Left lung (tissue), 10 donors: ENCODE data around the gene AFP. TPM values are rescaled to one million over a fixed set of nuclear protein-coding genes. Genes with fewer than 3 reads are reported as not detected.

Source experiments
- ATAC-seq: fragments of 200-7000 bp; cut with Tn5 transposase; one replicate; pipeline ENCODE4 v1.9.1; 2020; ENCODE audit warnings: moderate library complexity
- DNase-seq, 4 donors: peaks; one replicate each; pipeline ENCODE4 v3.0.0-alpha.2; 2013 to 2020
- H3K27ac ChIP-seq, 2 donors: fragments of 200-600 bp; sonication (generic) in 1 of 2; one replicate each; pipeline versions ENCODE4 v1.5.0 to v1.8.0; 2020 to 2021
- H3K27me3 ChIP-seq, 2 donors: fragments of 200-600 bp; sonication (generic) in 1 of 2; one replicate each; pipeline versions ENCODE4 v1.5.0 to v1.8.0; 2020 to 2021
- H3K36me3 ChIP-seq, 2 donors: fragments of 200-600 bp; sonication (generic) in 1 of 2; one replicate each; pipeline versions ENCODE4 v1.5.0 to v1.8.0; 2020 to 2021
- H3K4me1 ChIP-seq, 2 donors: fragments of 200-600 bp; one replicate each; pipeline ENCODE4 v1.8.0; 2021
- H3K4me3 ChIP-seq, 2 donors: fragments of 200-600 bp; sonication (generic) in 1 of 2; one replicate each; pipeline versions ENCODE4 v1.5.0 to v1.8.0; 2020 to 2021; ENCODE audit warnings: mild to moderate bottlenecking in 1 of 2
- H3K9me3 ChIP-seq, 2 donors: fragments of 200-600 bp; sonication (generic) in 1 of 2; one replicate each; pipeline versions ENCODE4 v1.5.0 to v1.8.0; 2020 to 2021
- CTCF ChIP-seq, 2 donors: fragments of 200-600 bp; sonication (generic) in 1 of 2; IDR thresholded peaks; one replicate each; pipeline versions ENCODE4 v1.5.0 to v1.8.0; 2021; ENCODE audit warnings: antibody characterized with exemption in 2 of 2
- intact Hi-C, 2 donors: fragments of 100-400 bp; cut with DNase I; formaldehyde crosslinking; loops; one replicate each; pipeline versions ENCODE4 v1.11.2 to v1.14.2; 2022
- polyA plus RNA-seq, 6 donors: library from polyadenylated mRNA; unstranded; fragments of 120-200 nt; gene quantifications; one replicate each; pipeline ENCODE4 v1.2.1, GENCODE V29; 2013; ENCODE audit not compliant: insufficient read length in 6 of 6
- total RNA-seq, 2 donors: library from RNA; stranded (reverse); fragmentation: NEBNext Ultra II Directional; extraction: Animal tissue kit (Norgen Biotek cat#: 25700); gene quantifications; one replicate each; pipeline ENCODE4 v1.2.1, GENCODE V29; 2021
- donor health status: DM: no; HTN: yes; CAD: no.
- donor health status: DM: no; HTN: no; CAD: no.

AFP gene
- total and polyA plus RNA-seq, 8 donors, result 0.73 to 25.5 (median 2.5) TPM; not detected in 1

DNA sequence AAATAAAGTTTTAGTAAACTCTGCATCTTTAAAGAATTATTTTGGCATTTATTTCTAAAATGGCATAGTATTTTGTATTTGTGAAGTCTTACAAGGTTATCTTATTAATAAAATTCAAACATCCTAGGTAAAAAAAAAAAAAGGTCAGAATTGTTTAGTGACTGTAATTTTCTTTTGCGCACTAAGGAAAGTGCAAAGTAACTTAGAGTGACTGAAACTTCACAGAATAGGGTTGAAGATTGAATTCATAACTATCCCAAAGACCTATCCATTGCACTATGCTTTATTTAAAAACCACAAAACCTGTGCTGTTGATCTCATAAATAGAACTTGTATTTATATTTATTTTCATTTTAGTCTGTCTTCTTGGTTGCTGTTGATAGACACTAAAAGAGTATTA lies 31.6 kb upstream of the AFP start:
- no peak overlapping the region for H3K4me3 ChIP-seq
- H3K27me3 ChIP-seq, result no peaks in the 10 kb centered on the region
- no peak overlapping the region for H3K27ac ChIP-seq
- DNase-seq (no peak), ATAC-seq (no peak)
- no peaks in the 10 kb centered on the region for H3K9me3 ChIP-seq
- TF ChIP-seq CTCF (IDR thresholded peaks at IDR 0.05), result no peak
- H3K4me1 ChIP-seq, result no peaks in the 10 kb centered on the region
- intact Hi-C loops, result no loop called here
- H3K36me3 ChIP-seq, result no peaks in the 10 kb centered on the region

DNA sequence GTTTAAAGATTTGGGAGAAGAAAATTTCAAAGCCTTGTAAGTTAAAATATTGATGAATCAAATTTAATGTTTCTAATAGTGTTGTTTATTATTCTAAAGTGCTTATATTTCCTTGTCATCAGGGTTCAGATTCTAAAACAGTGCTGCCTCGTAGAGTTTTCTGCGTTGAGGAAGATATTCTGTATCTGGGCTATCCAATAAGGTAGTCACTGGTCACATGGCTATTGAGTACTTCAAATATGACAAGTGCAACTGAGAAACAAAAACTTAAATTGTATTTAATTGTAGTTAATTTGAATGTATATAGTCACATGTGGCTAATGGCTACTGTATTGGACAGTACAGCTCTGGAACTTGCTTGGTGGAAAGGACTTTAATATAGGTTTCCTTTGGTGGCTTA lies 30.9 kb upstream of the AFP start:
- no peak for DNase-seq
- H3K4me1 ChIP-seq, result no peaks in the 10 kb centered on the region
- intact Hi-C loops, result no loop called here

GRCh38 chr4:73406548-73406875 lies 29.5 kb upstream of the AFP start:
- H3K4me1 ChIP-seq, result no peaks in the 10 kb centered on the region

More for the DNA sequence above, 30.9 kb upstream of the AFP start:
- Histone ChIP-seq H3K9me3 (no peaks in the 10 kb centered on the region), H3K4me3 (no peak overlapping the region), H3K27me3 (no peaks in the 10 kb centered on the region), H3K27ac (no peak overlapping the region), H3K36me3 (no peaks in the 10 kb centered on the region)
- no peak for TF ChIP-seq CTCF (IDR thresholded peaks at IDR 0.05)
- ATAC-seq, result no peak

GRCh38 chr4:73407227-73407673 lies 28.8 kb upstream of the AFP start:
- TF ChIP-seq CTCF (IDR thresholded peaks at IDR 0.05), result no peak
- H3K27me3 ChIP-seq, result no peaks in the 10 kb centered on the region
- no peak for DNase-seq
- H3K4me1 ChIP-seq, result no peaks in the 10 kb centered on the region
- no peak overlapping the region for H3K27ac ChIP-seq
- no peaks in the 10 kb centered on the region for H3K9me3 ChIP-seq
- intact Hi-C loops, result no loop called here
- no peaks in the 10 kb centered on the region for H3K36me3 ChIP-seq
- ATAC-seq, result no peak
- no peak overlapping the region for H3K4me3 ChIP-seq

More at GRCh38 chr4:73406548-73406875, 29.5 kb upstream of the AFP start:
- no peaks in the 10 kb centered on the region for H3K9me3 ChIP-seq
- H3K27ac ChIP-seq, result no peak overlapping the region
- DNase-seq (no peak), ATAC-seq (no peak)
- no peak overlapping the region for H3K4me3 ChIP-seq
- H3K27me3 ChIP-seq, result no peaks in the 10 kb centered on the region
- intact Hi-C loops, result no loop called here
- TF ChIP-seq CTCF (IDR thresholded peaks at IDR 0.05), result no peak
- H3K36me3 ChIP-seq, result no peaks in the 10 kb centered on the region

GRCh38 chr4:73408181-73408867 lies 27.7 kb upstream of the AFP start:
- H3K4me1 ChIP-seq, result no peaks in the 10 kb centered on the region
- no peak for TF ChIP-seq CTCF (IDR thresholded peaks at IDR 0.05)
- H3K27ac ChIP-seq, result no peak overlapping the region

More at GRCh38 chr4:73408181-73408867, 27.7 kb upstream of the AFP start:
- ATAC-seq (no peak), DNase-seq (no peak)
- intact Hi-C loops, result no loop called here
- H3K4me3 ChIP-seq, result no peak overlapping the region
- H3K27me3 ChIP-seq, result no peaks in the 10 kb centered on the region
- no peaks in the 10 kb centered on the region for H3K36me3 ChIP-seq
- H3K9me3 ChIP-seq, result no peaks in the 10 kb centered on the region
